Epithelial cell of esophagus (primary cell): ENCODE results near the gene ITGA4.

Experiments used
- DNase-seq: peaks from one replicate; pipeline ENCODE4 v3.0.0; 2010; ENCODE audit warnings: low read depth
- H3K4me3 ChIP-seq: 2 replicates; pipeline ENCODE4 v1.5.1; 2011; ENCODE audit warnings: mild to moderate bottlenecking, low read length, control low read depth
- CTCF ChIP-seq: IDR thresholded peaks from 2 replicates; pipeline ENCODE4 v1.5.1; 2011; ENCODE audit warnings: low read depth, mild to moderate bottlenecking, low read length, control low read depth, inconsistent platforms; ENCODE audit not compliant: insufficient read depth; ENCODE audit errors: missing control alignments

Gene ITGA4

DNA sequence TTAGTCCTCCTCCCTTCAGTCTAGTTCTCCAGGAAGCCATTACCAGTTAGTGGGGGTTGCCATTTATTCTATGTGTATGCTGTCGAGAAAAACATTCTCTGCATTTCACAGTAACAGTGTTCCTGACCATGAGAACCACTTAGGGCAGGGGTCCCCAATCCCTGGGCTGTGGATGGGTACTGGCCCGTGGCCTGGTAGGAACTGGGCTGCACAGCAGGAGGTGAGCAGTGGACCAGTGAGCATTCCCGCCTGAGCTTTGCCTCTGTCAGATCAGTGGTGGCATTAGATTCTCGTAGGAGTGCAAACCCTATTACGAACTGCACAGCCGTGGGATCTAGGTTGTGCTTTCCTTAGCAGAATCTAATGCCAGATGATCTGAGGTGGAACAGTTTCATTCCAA is 15.8 kb downstream of the ITGA4 start:
- H3K4me3 ChIP-seq = no peak overlapping the region
- no peak for DNase-seq
- TF ChIP-seq CTCF = no peak

- no peak for TF ChIP-seq CTCF
- no peak for DNase-seq
- H3K4me3 ChIP-seq = no peak overlapping the region
Observed at GRCh38 chr2:181474222-181474881, 17.2 kb downstream of the ITGA4 start.

- DNase-seq = no peak
- TF ChIP-seq CTCF = no peak
- H3K4me3 ChIP-seq = no peak overlapping the region
Observed at GRCh38 chr2:181483211-181483610, 26.0 kb downstream of the ITGA4 start.

- TF ChIP-seq CTCF = no peak
- DNase-seq = no peak
- H3K4me3 ChIP-seq = no peak overlapping the region
Observed at GRCh38 chr2:181483876-181484275, 26.7 kb downstream of the ITGA4 start.

DNA sequence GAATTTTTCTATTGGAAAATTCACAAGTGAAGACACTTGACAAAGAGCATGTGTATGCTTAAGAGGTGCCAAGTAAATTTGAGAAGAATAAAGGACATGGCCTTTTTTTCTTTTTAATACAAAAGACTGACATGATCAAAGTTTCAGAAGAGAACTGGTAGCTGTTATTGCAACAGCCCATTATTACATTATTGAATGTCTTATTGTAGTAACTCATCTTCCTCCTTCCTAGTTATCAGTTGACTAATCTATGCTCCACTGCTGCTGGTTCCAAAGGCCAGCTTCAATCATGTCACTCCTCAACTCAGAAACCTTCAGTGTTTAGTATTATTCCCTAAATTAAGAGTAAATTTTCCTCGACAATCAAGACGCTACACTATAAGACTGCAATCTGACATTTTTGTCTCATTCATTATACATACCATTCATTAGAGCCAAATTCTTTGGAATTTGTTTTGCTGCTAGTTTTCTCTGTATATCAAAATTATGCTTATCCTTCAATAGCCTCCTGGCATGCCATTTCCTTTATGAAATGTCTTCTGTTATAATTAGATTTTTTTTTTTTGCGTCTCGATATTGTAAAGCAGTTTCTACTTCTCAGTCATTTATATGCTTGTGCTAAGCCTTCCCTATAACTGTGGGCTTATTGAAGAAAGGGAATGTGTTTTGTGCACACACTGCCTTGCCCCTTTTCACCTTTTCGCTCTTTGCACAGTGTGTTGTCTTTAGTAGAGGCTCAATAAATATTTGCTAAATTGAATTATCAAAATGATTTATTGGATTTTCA is 27.9 kb downstream of the ITGA4 start:
- no peak overlapping the region for H3K4me3 ChIP-seq
- no peak for TF ChIP-seq CTCF

DNA sequence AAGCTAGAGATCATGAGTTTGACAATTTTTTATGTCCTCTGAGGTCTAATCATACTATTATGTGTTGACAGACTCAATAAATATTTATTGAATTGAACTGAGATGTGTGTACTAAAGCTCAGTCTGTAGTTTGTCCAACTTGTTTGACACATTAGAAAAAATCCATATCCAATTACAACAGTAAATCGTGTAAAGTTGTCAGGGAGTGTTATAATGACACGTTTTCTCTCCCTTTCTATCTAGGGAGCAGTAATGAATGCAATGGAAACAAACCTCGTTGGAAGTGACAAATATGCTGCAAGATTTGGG is 28.4 kb downstream of the ITGA4 start:
- no peak for TF ChIP-seq CTCF
- DNase-seq = no peak

More for the DNA sequence above, 27.9 kb downstream of the ITGA4 start:
- no peak for DNase-seq

DNA sequence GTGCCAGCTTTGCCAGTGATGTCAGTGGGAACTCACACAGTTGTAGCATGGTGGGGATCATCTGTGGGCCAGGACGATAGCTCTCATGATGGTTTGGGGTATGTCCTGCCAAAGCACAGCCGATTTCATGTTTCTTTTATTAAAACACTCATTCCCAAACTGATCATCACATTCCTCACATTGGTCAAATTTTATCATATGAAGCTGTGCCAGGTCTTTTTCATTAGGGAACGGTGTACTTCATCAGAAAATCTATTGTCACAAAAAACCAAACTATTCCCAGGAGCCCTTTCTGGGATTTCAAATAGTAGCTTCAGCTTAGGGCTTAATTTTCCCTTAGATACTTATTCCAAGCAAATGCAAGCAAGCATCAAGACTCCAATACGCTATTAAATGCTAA is 42.0 kb downstream of the ITGA4 start:
- no peak for TF ChIP-seq CTCF
- DNase-seq = no peak
- no peak overlapping the region for H3K4me3 ChIP-seq

More for the DNA sequence above, 28.4 kb downstream of the ITGA4 start:
- H3K4me3 ChIP-seq = no peak overlapping the region
